ENCODE measurements around the gene GDPD5.

- TF ChIP-seq PATZ1 (CRISPR knock-in tag; IDR thresholded peaks at IDR 0.05; ENCODE audit: borderline replicate concordance) (no peak), ZNF70 (CRISPR knock-in tag; IDR thresholded peaks at IDR 0.05) (no peak), ZC3H10 (CRISPR knock-in tag; IDR thresholded peaks at IDR 0.05) (no peak), ISL1 (CRISPR knock-in tag; IDR thresholded peaks at IDR 0.05) (no peak)
Observed at GRCh38 chr11:75471176-75471973, 54.4 kb downstream of the GDPD5 start.
